SK-N-SH treated with all-trans-retinoic acid at 6 μM for 48 hours (cell line): ENCODE measurements around the gene PDGFRB.

Source experiments
- ATAC-seq: fragments of 200-7000 bp; cut with Tn5 transposase; 3 replicates; pipeline ENCODE4 v1.9.1; 2020; ENCODE audit warnings: mild to moderate bottlenecking, moderate library complexity
- ARNTL ChIP-seq: fragments of 450-650 bp; formaldehyde crosslinking; IDR thresholded peaks from 2 replicates; pipeline ENCODE4 v1.5.0; 2020; ENCODE audit warnings: low read depth, mild to moderate bottlenecking, moderate library complexity, borderline replicate concordance
- BACH2 ChIP-seq: fragments of 250-450 bp; sonication (Bioruptor Pico); IDR thresholded peaks from 2 replicates; pipeline ENCODE4 v1.9.0; 2021; ENCODE audit warnings: mild to moderate bottlenecking, borderline replicate concordance
- CREB5 ChIP-seq: fragments of 250-450 bp; sonication (Bioruptor Pico); IDR thresholded peaks from 2 replicates; pipeline ENCODE4 v1.5.1; 2020; ENCODE audit warnings: low read depth, mild to moderate bottlenecking, moderate library complexity
- CSRNP3 ChIP-seq: fragments of 250-450 bp; sonication (Bioruptor Pico); IDR thresholded peaks from 2 replicates; pipeline ENCODE4 v1.5.1; 2021; ENCODE audit warnings: mild to moderate bottlenecking, moderate library complexity
- ESRRG ChIP-seq: fragments of 250-450 bp; sonication (Bioruptor Pico); IDR thresholded peaks from 2 replicates; pipeline ENCODE4 v1.6.1; 2021; ENCODE audit warnings: mild to moderate bottlenecking
- GLIS3 ChIP-seq: fragments of 250-450 bp; sonication (Bioruptor Pico); IDR thresholded peaks from 2 replicates; pipeline ENCODE4 v1.5.0; 2020; ENCODE audit warnings: mild to moderate bottlenecking, moderate library complexity
- ISL1 ChIP-seq: fragments of 250-450 bp; sonication (Bioruptor Pico); IDR thresholded peaks from 2 replicates; pipeline ENCODE4 v2.1.2; 2022; ENCODE audit warnings: mild to moderate bottlenecking, moderate library complexity
- OSR1 ChIP-seq: fragments of 250-450 bp; sonication (Bioruptor Pico); IDR thresholded peaks from 2 replicates; pipeline ENCODE4 v1.8.0; 2022; ENCODE audit warnings: moderate library complexity, mild to moderate bottlenecking, inconsistent platforms
- PATZ1 ChIP-seq: fragments of 250-450 bp; sonication (Bioruptor Pico); IDR thresholded peaks from 2 replicates; pipeline ENCODE4 v1.8.0; 2020; ENCODE audit warnings: mild to moderate bottlenecking, moderate library complexity, borderline replicate concordance
- PPARA ChIP-seq: fragments of 250-450 bp; sonication (Bioruptor Pico); IDR thresholded peaks from 2 replicates; pipeline ENCODE4 v1.5.0; 2020; ENCODE audit warnings: mild to moderate bottlenecking, borderline replicate concordance
- RARB ChIP-seq: fragments of 250-450 bp; sonication (Bioruptor Pico); IDR thresholded peaks from 2 replicates; pipeline ENCODE4 v1.8.0; 2021; ENCODE audit warnings: mild to moderate bottlenecking, moderate library complexity
- SNAI2 ChIP-seq: fragments of 250-450 bp; sonication (Bioruptor Pico); IDR thresholded peaks from 2 replicates; pipeline ENCODE4 v1.5.0; 2020; ENCODE audit warnings: mild to moderate bottlenecking, moderate library complexity
- TCF4 ChIP-seq: fragments of 250-450 bp; sonication (Bioruptor Pico); IDR thresholded peaks from 2 replicates; pipeline ENCODE4 v1.8.0; 2021; ENCODE audit warnings: mild to moderate bottlenecking, moderate library complexity, borderline replicate concordance
- TSHZ2 ChIP-seq: fragments of 250-450 bp; sonication (Bioruptor Pico); IDR thresholded peaks from 2 replicates; pipeline ENCODE4 v1.5.0; 2020; ENCODE audit warnings: mild to moderate bottlenecking, moderate library complexity
- ZC3H10 ChIP-seq: fragments of 250-450 bp; sonication (Bioruptor Pico); IDR thresholded peaks from 2 replicates; pipeline ENCODE4 v1.5.1; 2021; ENCODE audit warnings: mild to moderate bottlenecking, moderate library complexity
- ZFP3 ChIP-seq: fragments of 250-450 bp; sonication (Bioruptor Pico); IDR thresholded peaks from 2 replicates; pipeline ENCODE4 v1.5.0; 2020; ENCODE audit warnings: mild to moderate bottlenecking, moderate library complexity
- ZFP30 ChIP-seq: fragments of 450-650 bp; formaldehyde crosslinking; IDR thresholded peaks from 2 replicates; pipeline ENCODE4 v1.5.0; 2022; ENCODE audit warnings: mild to moderate bottlenecking, moderate library complexity
- ZNF565 ChIP-seq: fragments of 450-650 bp; formaldehyde crosslinking; conservative IDR thresholded peaks from 2 replicates; pipeline ENCODE4 v1.5.0; 2020; ENCODE audit warnings: low read depth, mild to moderate bottlenecking, moderate library complexity
- ZNF70 ChIP-seq: fragments of 450-650 bp; formaldehyde crosslinking; IDR thresholded peaks from 2 replicates; pipeline ENCODE4 v1.5.0; 2020; ENCODE audit warnings: mild to moderate bottlenecking, moderate library complexity
- ZNF8 ChIP-seq: fragments of 450-650 bp; formaldehyde crosslinking; IDR thresholded peaks from 2 replicates; pipeline ENCODE4 v1.5.0; 2020; ENCODE audit warnings: mild to moderate bottlenecking, moderate library complexity

The PDGFRB gene

GRCh38 chr5:150197476-150197875, 41.8 kb upstream of the PDGFRB start:
- ATAC-seq = no peak
- TF ChIP-seq OSR1 (CRISPR knock-in tag) = no peak
- TF ChIP-seq PPARA (CRISPR knock-in tag) = no peak
- no peak for TF ChIP-seq ZNF8 (CRISPR knock-in tag)
- no peak for TF ChIP-seq ZNF565 (CRISPR knock-in tag)
- no peak for TF ChIP-seq CREB5 (CRISPR knock-in tag)
- no peak for TF ChIP-seq TCF4
- no peak for TF ChIP-seq CSRNP3 (CRISPR knock-in tag)
- no peak for TF ChIP-seq ZFP30 (CRISPR knock-in tag)
- TF ChIP-seq ZNF70 (CRISPR knock-in tag) = no peak
- no peak for TF ChIP-seq ESRRG (CRISPR knock-in tag)
- TF ChIP-seq TSHZ2 (CRISPR knock-in tag) = no peak
- TF ChIP-seq BACH2 (CRISPR knock-in tag) = no peak
- no peak for TF ChIP-seq PATZ1 (CRISPR knock-in tag)

- TF ChIP-seq CREB5 (CRISPR knock-in tag) = no peak
- no peak for TF ChIP-seq ZC3H10 (CRISPR knock-in tag)
- no peak for TF ChIP-seq GLIS3 (CRISPR knock-in tag)
- no peak for TF ChIP-seq ZNF8 (CRISPR knock-in tag)
- no peak for TF ChIP-seq ZFP30 (CRISPR knock-in tag)
- no peak for TF ChIP-seq ZFP3
- TF ChIP-seq TCF4 = no peak
- TF ChIP-seq RARB = no peak
- no peak for TF ChIP-seq TSHZ2 (CRISPR knock-in tag)
- no peak for TF ChIP-seq PPARA (CRISPR knock-in tag)
- TF ChIP-seq OSR1 (CRISPR knock-in tag) = no peak
- no peak for TF ChIP-seq BACH2 (CRISPR knock-in tag)
- no peak for TF ChIP-seq SNAI2
- TF ChIP-seq CSRNP3 (CRISPR knock-in tag) = no peak
- TF ChIP-seq ISL1 (CRISPR knock-in tag) = no peak
- no peak for TF ChIP-seq ARNTL
- ATAC-seq = no peak
Observed at GRCh38 chr5:150196986-150197385, 41.3 kb upstream of the PDGFRB start.
